H1 (cell line): ENCODE data around the gene OASL. TPM values are rescaled to one million over a fixed set of nuclear protein-coding genes. Genes with fewer than 3 reads are reported as not detected.

ENCODE experiments used
- CTCF ChIA-PET: fragments of 300-600 bp; sonication (Branson Sonifier 250); formaldehyde crosslinking; loops from one replicate; lab custom pipeline; 2021; ENCODE audit not compliant: partially characterized antibody; lab: Charles Lee
- POLR2A ChIA-PET: fragments of 300-600 bp; sonication (Branson Sonifier 250); formaldehyde crosslinking; loops from one replicate; lab custom pipeline; 2021; ENCODE audit warnings: inconsistent platforms; ENCODE audit not compliant: partially characterized antibody; lab: Charles Lee
- DNase-seq, 2 experiments: peaks; one replicate each; pipeline versions ENCODE4 v3.0.0 to v3.0.0-alpha.2; 2010 to 2022; ENCODE audit warnings: low spot score in 2 of 2, low read depth in 1 of 2, mixed read lengths in 1 of 2
- FAIRE-seq: peaks from 2 replicates; lab custom pipeline; 2011; peaks lifted over from hg19 to GRCh38; lab: Jason Lieb, UNC
- H2AFZ ChIP-seq: 2 replicates; pipeline ENCODE4 v1.8.1; 2012; ENCODE audit warnings: low read length, inconsistent platforms
- H2AK5ac ChIP-seq: 2 replicates; pipeline ENCODE4 v1.6.1; 2013; ENCODE audit warnings: low read depth, low read length
- H2BK120ac ChIP-seq: replicated peaks from 2 replicates; pipeline ENCODE3; 2013; ENCODE audit warnings: low read depth, low read length, inconsistent platforms
- H2BK12ac ChIP-seq: 2 replicates; pipeline ENCODE4 v1.6.1; 2013; ENCODE audit warnings: low read depth, low read length
- H2BK15ac ChIP-seq: 2 replicates; pipeline ENCODE4 v1.6.1; 2013; ENCODE audit warnings: low read length
- H2BK20ac ChIP-seq: 2 replicates; pipeline ENCODE4 v1.6.1; 2013; ENCODE audit warnings: low read length
- H2BK5ac ChIP-seq: 2 replicates; pipeline ENCODE4 v1.6.1; 2013; ENCODE audit warnings: low read depth, low read length
- H3K14ac ChIP-seq: 2 replicates; pipeline ENCODE4 v1.6.1; 2013; ENCODE audit warnings: inconsistent platforms; ENCODE audit not compliant: insufficient read length
- H3K18ac ChIP-seq: 2 replicates; pipeline ENCODE4 v1.6.1; 2013; ENCODE audit warnings: low read length; ENCODE audit errors: extremely low read depth
- H3K23ac ChIP-seq: 2 replicates; pipeline ENCODE4 v1.6.1; 2013; ENCODE audit warnings: inconsistent platforms; ENCODE audit not compliant: insufficient read length
- H3K23me2 ChIP-seq: 2 replicates; pipeline ENCODE4 v1.6.1; 2013; ENCODE audit warnings: low read depth, low read length
- H3K27ac ChIP-seq: 2 replicates; pipeline ENCODE4 v1.6.1; 2011; ENCODE audit warnings: low read depth, low read length, inconsistent platforms
- H3K27me3 ChIP-seq, 4 experiments: replicated peaks in 1 of 4; 1 replicate in 1 of 4; 2 replicates in 3 of 4; pipeline versions ENCODE4 v1.6.1 to v1.8.1; 2011 to 2013; ENCODE audit warnings: low read length in 3 of 4, mild to moderate bottlenecking in 3 of 4, inconsistent platforms in 2 of 4, mixed read lengths in 2 of 4, moderate library complexity in 1 of 4; ENCODE audit not compliant: control insufficient read depth in 3 of 4, insufficient read depth in 3 of 4; ENCODE audit errors: extremely low read depth in 1 of 4
- H3K36me3 ChIP-seq, 4 experiments: 2 replicates each; pipeline versions ENCODE4 v1.6.1 to v1.8.1; 2011 to 2013; ENCODE audit warnings: mild to moderate bottlenecking in 4 of 4, low read length in 3 of 4, moderate library complexity in 2 of 4, control low read depth in 1 of 4, inconsistent platforms in 1 of 4; ENCODE audit not compliant: insufficient read depth in 4 of 4, control insufficient read depth in 2 of 4
- H3K4ac ChIP-seq: replicated peaks from 2 replicates; pipeline ENCODE3; 2013; ENCODE audit warnings: low read length, low read depth, mixed read lengths, inconsistent platforms; ENCODE audit not compliant: insufficient read length
- H3K4me1 ChIP-seq, 4 experiments: replicated peaks in 1 of 4; 1 replicate in 1 of 4; 2 replicates in 3 of 4; pipeline versions ENCODE4 v1.6.1 to v1.8.1; 2011 to 2013; ENCODE audit warnings: low read length in 3 of 4, inconsistent platforms in 2 of 4, mixed read lengths in 1 of 4; ENCODE audit not compliant: insufficient read depth in 4 of 4, control insufficient read depth in 3 of 4
- H3K4me2 ChIP-seq, 2 experiments: 2 replicates each; pipeline versions ENCODE4 v1.6.1 to v1.8.1; 2011 to 2013; ENCODE audit warnings: low read depth in 2 of 2, low read length in 2 of 2, control low read depth in 1 of 2, inconsistent platforms in 1 of 2, mild to moderate bottlenecking in 1 of 2; ENCODE audit not compliant: insufficient read depth in 1 of 2
- H3K4me3 ChIP-seq, 4 experiments: fragments of 200-600, 300-600 bp in 1 of 4; sonication (generic), shearing (Covaris generic), sonication (Bioruptor Twin) in 1 of 4; 2 replicates each; pipeline versions ENCODE4 v1.5.1 to v1.8.1; 2011 to 2016; ENCODE audit warnings: low read length in 4 of 4, low read depth in 3 of 4, control low read depth in 2 of 4, inconsistent platforms in 2 of 4, mild to moderate bottlenecking in 2 of 4, mixed read lengths in 1 of 4, moderate library complexity in 1 of 4; ENCODE audit not compliant: insufficient read depth in 2 of 4; ENCODE audit errors: extremely low read depth in 1 of 4
- H3K56ac ChIP-seq: replicated peaks from 2 replicates; pipeline ENCODE3; 2013; ENCODE audit warnings: low read depth, mild to moderate bottlenecking, mixed read lengths, low read length, inconsistent platforms; ENCODE audit not compliant: insufficient read length
- H3K79me1 ChIP-seq: 2 replicates; pipeline ENCODE4 v1.6.1; 2013; ENCODE audit warnings: low read depth, low read length, control low read depth
- H3K79me2 ChIP-seq, 2 experiments: 2 replicates each; pipeline versions ENCODE4 v1.6.1 to v1.8.1; 2012 to 2013; ENCODE audit warnings: low read length in 2 of 2, mild to moderate bottlenecking in 2 of 2, inconsistent platforms in 1 of 2; ENCODE audit not compliant: insufficient read depth in 2 of 2, control insufficient read depth in 1 of 2
- H3K9ac ChIP-seq, 4 experiments: replicated peaks in 1 of 4; 1 replicate in 1 of 4; 2 replicates in 3 of 4; pipeline versions ENCODE4 v1.6.1 to v1.8.1; 2011 to 2013; ENCODE audit warnings: low read depth in 3 of 4, low read length in 3 of 4, control low read depth in 2 of 4, mild to moderate bottlenecking in 2 of 4, moderate library complexity in 2 of 4, inconsistent platforms in 1 of 4; ENCODE audit errors: extremely low read depth in 1 of 4
- H3K9me3 ChIP-seq, 2 experiments: 2 replicates each; pipeline versions ENCODE4 v1.6.1 to v1.8.1; 2012 to 2013; ENCODE audit warnings: mild to moderate bottlenecking in 2 of 2, moderate library complexity in 2 of 2, control low read depth in 1 of 2, inconsistent platforms in 1 of 2, low read depth in 1 of 2, low read length in 1 of 2, mixed read lengths in 1 of 2; ENCODE audit not compliant: insufficient read depth in 2 of 2
- H4K20me1 ChIP-seq, 2 experiments: replicated peaks in 1 of 2; 2 replicates each; pipeline versions ENCODE3 to v1.8.1; 2011 to 2013; ENCODE audit warnings: inconsistent platforms in 2 of 2, low read length in 2 of 2, mild to moderate bottlenecking in 1 of 2; ENCODE audit not compliant: insufficient read depth in 2 of 2, control insufficient read depth in 1 of 2
- H4K5ac ChIP-seq: 2 replicates; pipeline ENCODE4 v1.6.1; 2013; ENCODE audit warnings: low read length, low read depth, mixed read lengths, inconsistent platforms; ENCODE audit not compliant: insufficient read length
- H4K8ac ChIP-seq: 2 replicates; pipeline ENCODE4 v1.8.0; 2013; ENCODE audit warnings: mild to moderate bottlenecking, moderate library complexity, low read length, inconsistent platforms; ENCODE audit not compliant: insufficient read depth; ENCODE audit errors: extremely low read depth
- H4K91ac ChIP-seq: replicated peaks from 2 replicates; pipeline ENCODE3; 2013; ENCODE audit warnings: low read length, mixed read lengths, inconsistent platforms; ENCODE audit not compliant: insufficient read length
- BACH1 ChIP-seq: IDR thresholded peaks from 2 replicates; pipeline ENCODE4 v1.6.1; 2012; ENCODE audit warnings: low read length, improper control_type of control experiment
- CHD2 ChIP-seq: IDR thresholded peaks from 2 replicates; pipeline ENCODE4 v1.6.1; 2012; ENCODE audit warnings: low read length, improper control_type of control experiment
- EZH2 ChIP-seq: fragments of 200-600 bp; sonication (generic); IDR thresholded peaks from 2 replicates; pipeline ENCODE4 v1.7.1; 2012; ENCODE audit warnings: low read depth, mild to moderate bottlenecking, moderate library complexity, low read length, inconsistent platforms; ENCODE audit not compliant: severe bottlenecking
- KDM5A ChIP-seq: fragments of 200-600 bp; IDR thresholded peaks from 2 replicates; pipeline ENCODE4 v1.7.1; 2012; ENCODE audit warnings: mild to moderate bottlenecking, low read length, inconsistent platforms, mixed read lengths
- RBBP5 ChIP-seq: IDR thresholded peaks from 2 replicates; pipeline ENCODE4 v1.7.1; 2012; ENCODE audit warnings: low read depth, mild to moderate bottlenecking, inconsistent platforms, low read length, moderate library complexity, borderline replicate concordance
- SP1 ChIP-seq: IDR thresholded peaks from 2 replicates; pipeline ENCODE4 v1.6.1; 2011; ENCODE audit warnings: low read depth, low read length
- TAF7 ChIP-seq: optimal IDR thresholded peaks from 2 replicates; pipeline ENCODE3; 2011; ENCODE audit warnings: low read depth, mild to moderate bottlenecking, inconsistent platforms, low read length, moderate library complexity, borderline replicate concordance
- WGBS, 2 experiments: shearing (Covaris generic) in 1 of 2; methylation state at CpG; one replicate each; pipeline versions ENCODE4 v1.1.6 to v1.1.7; 2013 to 2015; ENCODE audit warnings: low lambda C conversion rate in 2 of 2, mixed read lengths in 2 of 2, inconsistent platforms in 1 of 2, low coverage in 1 of 2, missing lambda C conversion rate in 1 of 2; ENCODE audit not compliant: insufficient replicate concordance in 2 of 2, insufficient coverage in 1 of 2, insufficient read length in 1 of 2; ENCODE audit errors: extremely low coverage in 1 of 2, missing lambda C conversion rate in 1 of 2; 5-methylcytosine and 5-hydroxymethylcytosine counted together
- polyA plus RNA-seq, 7 experiments: library from polyadenylated mRNA; depleted of rRNA in 3 of 7; stranded (reverse) in 5 of 7; unstranded in 2 of 7; fragments of >200 nt in 5 of 7; fragments of 200-250 nt in 2 of 7; gene quantifications; 1 replicate in 5 of 7; 2 replicates in 1 of 7; 4 replicates in 1 of 7; pipeline versions ENCODE4 v1.2.1 to v1.2.3, GENCODE V29; 2011 to 2013; ENCODE audit warnings: missing spikeins in 2 of 7, mixed read lengths in 2 of 7
- total RNA-seq: library from RNA; stranded (reverse); fragmentation: NEBNext Ultra II Directional; extraction: Animal tissue kit (Norgen Biotek cat#: 25700); gene quantifications from 2 replicates; pipeline ENCODE4 v1.2.1, GENCODE V29; 2021

OASL gene
- total and polyA plus RNA-seq, 2 of the 8 experiments (the other 6 are each of a cell fraction or from before 2014, with no cell fraction given), result not detected

- ChIA-PET POLR2A (no interaction called here), CTCF (interaction anchor here (0.9 to 2.9 kb wide), 5 partner anchors 8 to 396 kb away, joined by 3 to 26 read pairs (median 9); no protein-coding TSS in a partner anchor)
- H3K9ac ChIP-seq, result no peak overlapping the region
- TF ChIP-seq KDM5A (no peak), RBBP5 (no peak), EZH2 (no peak), SP1 (no peak), BACH1 (no peak), TAF7 (no peak), CHD2 (no peak)
Observed at GRCh38 chr12:120979220-120979861, 59.7 kb downstream of the OASL start.

More at GRCh38 chr12:120979220-120979861, 59.7 kb downstream of the OASL start:
- no peak overlapping the region for H2BK12ac ChIP-seq
- H4K20me1 ChIP-seq, result no peaks in the 10 kb centered on the region
- no peak overlapping the region for H2AK5ac ChIP-seq
- H3K4me3 ChIP-seq, result no peak overlapping the region
- no peak overlapping the region for H4K5ac ChIP-seq
- H3K27me3 ChIP-seq, result no peaks in the 10 kb centered on the region
- no peaks in the 10 kb centered on the region for H3K79me2 ChIP-seq
- H3K23ac ChIP-seq, result no peak overlapping the region
- H3K9me3 ChIP-seq, result no peaks in the 10 kb centered on the region
- peaks cover 2% of the 10 kb centered on the region; the same call in 1 of the 2 replicates for H3K23me2 ChIP-seq
- 88% methylated on average over 9 of the region's 10 CpGs; no CpG with 5 or more reads in 1 of the 2 experiments for WGBS, 2 experiments
- H2BK15ac ChIP-seq, result no peak overlapping the region
- no peaks in the 10 kb centered on the region for H3K36me3 ChIP-seq
- H2BK5ac ChIP-seq, result no peak overlapping the region
- H2AFZ ChIP-seq, result no peak overlapping the region
- H3K4ac ChIP-seq, result no peak overlapping the region
- H3K14ac ChIP-seq, result no peak overlapping the region
- DNase-seq (no peak), FAIRE-seq (no peak)
- H2BK20ac ChIP-seq, result no peak overlapping the region
- no peak overlapping the region for H3K4me2 ChIP-seq
- no peak overlapping the region for H3K18ac ChIP-seq
- no peak overlapping the region for H3K27ac ChIP-seq
- H4K8ac ChIP-seq, result no peak overlapping the region
- no peak overlapping the region for H4K91ac ChIP-seq
- peaks cover 0 to 9% (median 1%) of the 10 kb centered on the region in 4 experiments; a peak in 4 of 7 replicates for H3K4me1 ChIP-seq
- H3K56ac ChIP-seq, result no peak overlapping the region
- no peaks in the 10 kb centered on the region for H3K79me1 ChIP-seq
- no peak overlapping the region for H2BK120ac ChIP-seq
